IPS-11a (cell line): ENCODE data around the gene LAIR2.
"Not testable (repeated sequence)": the region's sequence is repeated elsewhere in the genome, so short reads cannot be mapped to it uniquely, and the experiment has no call there.

Experiments
- H3K4me3 ChIP-seq: one replicate; pipeline ENCODE4 v1.5.1; 2013; ENCODE audit warnings: low read depth, low read length, control low read depth

Gene LAIR2

DNA sequence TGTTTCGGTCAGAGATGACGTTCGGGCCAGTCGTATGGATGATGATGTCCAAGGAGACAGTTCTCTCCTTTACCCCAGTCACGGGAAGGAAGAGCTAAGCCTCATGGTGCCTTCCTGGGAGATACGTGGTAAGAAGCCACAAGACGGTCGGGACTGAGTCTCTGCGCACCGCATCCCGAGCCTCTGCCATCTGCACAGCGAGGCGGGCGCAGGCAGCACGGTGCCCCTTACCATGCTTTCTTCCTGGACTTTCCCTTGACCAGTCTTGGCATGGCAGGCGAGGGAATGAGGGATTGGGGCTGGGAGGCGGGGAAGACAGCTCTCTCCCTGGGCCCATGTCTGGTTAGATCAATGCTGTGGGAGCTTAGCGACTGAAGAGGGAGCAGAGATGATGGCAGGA, 10.1 kb upstream of the LAIR2 start:
- no peak overlapping the region for H3K4me3 ChIP-seq

DNA sequence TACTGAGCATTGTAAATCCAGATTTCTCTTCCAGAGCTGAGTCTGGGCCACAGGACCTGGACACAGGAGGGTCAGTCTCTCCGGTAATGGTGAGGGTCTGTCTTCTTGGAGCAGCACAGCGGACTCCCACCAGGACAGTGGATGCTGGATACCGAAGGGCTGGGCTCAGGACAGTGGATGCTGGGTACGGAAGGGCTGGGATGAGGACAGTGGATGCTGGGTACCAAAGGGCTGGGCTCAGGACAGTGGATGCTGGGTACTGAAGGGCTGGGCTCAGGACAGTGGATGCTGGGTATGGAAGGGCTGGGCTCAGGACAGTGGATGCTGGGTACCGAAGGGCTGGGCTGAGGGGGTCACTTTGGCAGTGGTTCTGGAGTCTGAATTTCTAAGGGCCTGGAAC, 9.6 kb upstream of the LAIR2 start:
- not testable (repeated sequence) for H3K4me3 ChIP-seq

DNA sequence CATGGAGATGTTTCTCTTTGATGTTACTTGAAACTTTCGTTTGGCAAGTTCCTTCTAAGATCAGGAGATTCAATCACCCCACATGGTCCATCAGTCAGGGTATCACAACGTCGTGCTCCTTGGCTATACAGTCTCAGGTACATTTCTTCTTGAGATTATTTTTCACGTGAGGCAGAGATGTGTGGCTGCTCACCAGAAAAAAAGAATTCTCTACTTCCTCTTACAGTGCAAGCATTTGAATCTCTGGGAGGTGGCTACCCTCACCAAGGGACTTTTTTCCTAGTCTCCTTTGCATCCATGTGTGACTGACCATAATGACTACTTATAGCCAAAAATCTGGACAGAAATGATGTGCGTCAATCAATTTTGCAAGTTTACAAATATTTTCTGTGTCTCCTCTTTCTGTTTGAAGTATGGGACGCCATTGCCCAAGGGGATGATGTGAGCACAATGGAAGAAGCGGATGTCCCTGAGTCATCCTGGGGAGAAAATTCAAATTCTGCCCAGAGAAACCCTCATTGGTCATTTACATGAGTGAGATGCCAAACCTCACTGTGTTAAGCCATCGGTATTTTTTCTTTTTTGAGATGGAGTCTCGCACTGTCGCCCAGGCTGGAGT, 8.6 kb upstream of the LAIR2 start:
- no peak overlapping the region for H3K4me3 ChIP-seq

DNA sequence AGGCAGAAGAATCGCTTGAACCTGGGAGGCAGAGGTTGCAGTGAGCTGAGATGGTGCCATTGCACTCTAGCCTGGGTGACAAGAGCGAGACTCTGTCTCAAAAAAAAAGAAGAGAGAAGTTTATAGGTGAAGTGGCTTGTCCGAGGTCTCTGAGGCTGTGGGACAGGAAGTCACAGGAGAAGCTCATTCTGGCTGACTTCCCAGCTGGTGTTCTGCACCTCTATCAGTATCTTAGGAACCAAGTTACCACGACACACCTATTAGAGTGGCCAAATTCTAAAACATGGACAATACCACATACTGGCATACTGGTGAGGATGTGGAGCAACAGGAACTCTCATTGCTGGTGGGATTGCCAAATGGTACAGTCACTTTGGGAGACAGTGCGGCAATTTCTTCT, 7.3 kb upstream of the LAIR2 start:
- not testable (repeated sequence) for H3K4me3 ChIP-seq

DNA sequence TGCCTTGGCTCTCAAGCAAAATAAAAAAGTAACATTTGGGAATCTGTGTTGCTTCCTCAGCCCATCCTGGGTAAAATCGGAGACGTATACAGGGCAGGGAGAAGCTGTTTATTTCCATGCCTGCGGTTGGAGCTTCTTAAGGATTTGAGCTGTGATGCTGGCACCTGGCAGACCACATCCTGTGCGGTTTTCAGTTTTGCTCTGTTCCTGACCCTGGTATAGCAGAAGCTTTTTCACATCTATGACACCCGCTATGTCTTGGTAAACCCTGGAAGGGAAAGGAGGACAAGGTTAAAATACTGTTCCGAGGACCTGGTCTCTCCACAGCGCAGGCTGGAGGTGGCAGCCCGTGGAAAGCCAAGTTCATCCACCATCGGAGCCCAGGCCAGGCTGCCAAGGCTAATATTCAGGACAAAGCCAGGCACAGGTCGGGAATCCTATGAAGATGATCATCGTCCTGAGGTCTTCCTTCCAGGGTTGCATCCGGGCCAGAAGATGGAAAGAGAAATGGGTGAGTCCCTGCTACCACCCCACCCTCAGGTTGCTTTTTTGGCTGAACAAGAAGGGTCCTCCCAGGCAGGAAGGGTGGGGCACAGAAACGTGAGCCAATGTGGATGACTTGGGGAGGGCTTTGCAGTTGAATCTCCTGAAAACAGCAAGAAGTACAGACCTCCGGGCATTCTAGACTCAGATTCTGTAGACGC, 4.7 kb upstream of the LAIR2 start:
- H3K4me3 ChIP-seq = not testable (repeated sequence)

DNA sequence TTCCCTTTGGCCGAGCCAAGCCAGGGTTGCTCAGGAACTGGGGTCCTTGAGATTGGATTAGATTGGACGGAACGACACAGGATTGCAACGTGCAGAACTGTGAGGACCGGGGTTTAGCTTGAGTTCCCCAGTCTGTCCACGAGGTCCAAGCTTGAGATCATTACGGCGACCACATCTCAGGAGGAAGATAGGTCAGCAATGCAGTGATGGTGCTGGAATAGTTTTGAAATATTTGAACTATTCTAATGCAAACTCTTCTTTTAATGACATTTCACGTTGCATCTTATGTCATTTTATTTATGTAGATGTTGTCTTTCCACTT, 4.2 kb upstream of the LAIR2 start:
- not testable (repeated sequence) for H3K4me3 ChIP-seq

DNA sequence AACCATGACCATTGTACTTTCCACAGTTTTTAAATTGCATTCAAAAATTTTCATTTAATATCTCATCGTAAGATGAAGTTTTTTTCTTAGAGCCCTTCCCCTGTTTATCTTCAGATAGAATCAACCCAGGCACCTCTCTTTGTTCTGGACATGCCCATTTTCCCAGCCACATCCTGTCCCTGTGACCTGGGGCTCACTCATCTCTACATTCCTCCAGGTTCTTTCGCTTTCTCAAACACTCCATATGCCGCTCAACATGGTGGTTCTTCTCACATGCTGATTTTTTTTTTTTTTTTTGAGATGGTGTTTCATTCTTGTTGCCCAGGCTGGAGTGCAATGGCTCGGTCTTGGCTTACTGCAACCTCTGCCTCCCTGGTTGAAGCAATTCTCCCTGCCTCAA, 2.9 kb downstream of the LAIR2 start:
- H3K4me3 ChIP-seq = not testable (repeated sequence)

DNA sequence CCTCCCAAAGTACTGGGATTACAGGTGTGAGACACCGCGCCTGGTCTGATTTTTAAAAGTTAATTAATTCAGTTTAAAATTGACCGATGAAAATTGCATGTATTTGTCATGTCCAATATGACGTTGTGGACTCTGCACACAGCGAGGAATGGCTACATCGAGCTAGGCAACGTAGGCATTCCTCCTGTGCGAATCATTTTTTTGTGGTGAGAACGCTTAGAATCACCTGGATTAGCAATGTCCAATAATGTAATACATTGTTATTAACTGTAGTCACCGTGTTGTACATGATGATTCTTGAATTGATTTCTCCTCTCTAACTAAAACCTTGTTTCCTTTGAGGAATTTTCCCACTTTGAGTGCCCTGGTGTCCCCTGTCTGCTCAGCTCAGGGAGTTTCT, 3.4 kb downstream of the LAIR2 start:
- H3K4me3 ChIP-seq = no peak overlapping the region

DNA sequence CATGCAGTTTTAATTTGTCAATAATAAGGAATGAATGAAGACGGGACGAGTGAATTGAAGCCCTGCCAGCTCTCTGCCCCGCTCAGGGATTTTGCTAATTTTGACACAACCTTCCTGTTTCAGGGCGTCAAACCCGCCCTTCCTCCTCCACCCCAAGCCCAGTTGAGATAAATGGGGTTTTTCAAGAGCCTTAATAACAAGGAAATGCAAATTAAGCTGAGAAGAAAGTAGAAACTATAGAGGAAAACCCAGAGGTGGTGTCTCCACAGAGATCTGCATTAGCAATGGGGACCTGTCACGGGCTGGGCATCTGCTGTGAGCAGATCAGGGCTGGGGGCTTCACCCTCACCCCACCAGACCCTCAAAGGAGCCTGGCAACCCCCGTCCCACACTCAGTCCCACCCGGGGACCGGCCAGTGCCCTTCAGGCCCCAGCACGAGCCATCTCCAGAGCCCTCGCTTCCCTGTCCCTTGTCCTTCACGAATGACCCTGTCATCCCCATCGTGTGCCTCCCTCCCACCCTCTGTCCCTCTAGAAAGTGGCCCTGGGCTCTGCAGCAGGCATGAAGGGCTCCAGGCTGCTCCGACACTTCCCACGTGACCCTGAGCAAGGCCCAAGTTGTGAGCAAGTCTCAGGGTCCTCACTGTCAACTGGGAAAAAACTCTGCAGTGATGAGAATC, 4.5 kb downstream of the LAIR2 start:
- H3K4me3 ChIP-seq = not testable (repeated sequence)

DNA sequence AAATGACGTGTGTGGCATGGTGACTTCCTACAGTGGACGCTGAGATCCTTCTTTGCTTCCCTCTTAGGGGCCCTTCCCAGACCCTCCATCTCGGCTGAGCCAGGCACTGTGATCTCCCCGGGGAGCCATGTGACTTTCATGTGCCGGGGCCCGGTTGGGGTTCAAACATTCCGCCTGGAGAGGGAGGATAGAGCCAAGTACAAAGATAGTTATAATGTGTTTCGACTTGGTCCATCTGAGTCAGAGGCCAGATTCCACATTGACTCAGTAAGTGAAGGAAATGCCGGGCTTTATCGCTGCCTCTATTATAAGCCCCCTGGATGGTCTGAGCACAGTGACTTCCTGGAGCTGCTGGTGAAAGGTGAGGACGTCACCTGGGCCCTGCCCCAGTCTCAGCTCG, 5.2 kb downstream of the LAIR2 start:
- no peak overlapping the region for H3K4me3 ChIP-seq

DNA sequence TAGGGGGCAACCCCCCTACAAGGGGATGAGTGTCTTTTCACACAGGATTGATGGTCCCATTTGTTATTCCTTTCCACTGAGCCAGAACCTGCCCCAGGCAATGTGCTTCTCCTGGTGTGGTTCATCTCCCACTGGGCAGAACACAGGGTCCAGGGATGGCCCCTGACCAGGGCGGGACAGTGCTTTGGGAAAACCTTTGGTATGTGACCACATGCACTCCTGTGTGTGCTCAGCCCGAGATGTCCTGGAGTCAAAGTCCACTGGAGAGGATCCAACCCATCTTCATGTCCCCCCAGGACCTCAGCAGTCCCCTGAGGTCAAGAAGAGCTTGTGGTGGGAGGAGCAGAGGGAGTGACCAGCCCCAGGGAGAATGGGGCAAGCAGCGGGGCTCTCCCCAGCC, 5.9 kb downstream of the LAIR2 start:
- not testable (repeated sequence) for H3K4me3 ChIP-seq

DNA sequence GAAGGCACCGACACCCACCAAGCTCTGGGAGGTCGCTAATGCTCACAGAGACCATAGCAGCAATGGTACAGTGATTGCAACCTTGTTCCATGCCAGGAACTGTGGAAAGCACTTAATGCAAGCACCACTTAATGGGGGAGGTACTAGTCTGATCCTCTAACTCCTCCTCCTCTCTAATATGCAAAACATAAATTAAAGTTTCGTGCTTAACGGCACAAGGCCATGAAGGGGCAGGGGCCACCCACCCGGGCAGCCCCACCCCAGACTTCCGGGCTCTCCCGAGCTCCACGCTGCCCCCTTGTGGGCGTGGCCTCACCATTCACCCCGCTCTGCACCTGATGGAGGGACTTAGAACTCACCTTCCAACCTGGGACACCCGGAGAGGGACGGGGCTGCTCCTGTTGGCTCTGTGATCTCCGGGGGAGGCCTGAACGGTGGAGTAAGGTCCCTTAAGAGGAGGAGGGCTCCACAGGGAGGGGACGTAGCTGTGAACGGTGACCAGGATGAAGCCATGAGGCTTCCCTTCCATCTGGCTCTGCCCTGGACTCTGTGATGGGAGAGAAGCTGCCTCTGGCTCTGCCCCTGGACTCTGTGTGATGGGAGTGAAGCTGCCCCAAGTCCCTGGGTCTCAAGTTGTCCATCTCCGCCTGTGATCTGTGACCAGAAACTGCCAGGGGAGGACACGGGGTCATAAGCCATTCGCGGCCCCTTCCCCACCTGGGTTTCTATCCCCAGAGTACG, 6.7 kb downstream of the LAIR2 start:
- not testable (repeated sequence) for H3K4me3 ChIP-seq

DNA sequence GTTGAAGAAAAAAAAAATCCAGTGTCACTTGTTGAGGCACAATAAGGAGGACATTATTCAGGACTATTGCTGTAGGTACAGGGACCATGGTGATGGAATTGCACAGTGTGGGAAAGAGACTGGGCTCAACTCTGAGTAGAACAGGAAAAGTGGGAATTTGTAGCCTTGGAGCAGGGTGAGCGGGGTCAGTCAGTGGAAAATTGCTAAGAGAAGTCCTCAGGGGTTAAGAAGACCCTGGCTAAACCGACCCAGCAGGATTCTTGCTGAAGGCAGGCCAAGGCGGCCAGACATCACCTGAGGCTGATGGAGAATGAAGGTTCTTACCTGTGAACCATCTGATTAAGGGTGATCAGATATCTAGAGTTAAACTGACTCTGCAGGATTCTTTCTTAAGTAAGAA, 12.5 kb downstream of the LAIR2 start:
- H3K4me3 ChIP-seq = no peak overlapping the region

DNA sequence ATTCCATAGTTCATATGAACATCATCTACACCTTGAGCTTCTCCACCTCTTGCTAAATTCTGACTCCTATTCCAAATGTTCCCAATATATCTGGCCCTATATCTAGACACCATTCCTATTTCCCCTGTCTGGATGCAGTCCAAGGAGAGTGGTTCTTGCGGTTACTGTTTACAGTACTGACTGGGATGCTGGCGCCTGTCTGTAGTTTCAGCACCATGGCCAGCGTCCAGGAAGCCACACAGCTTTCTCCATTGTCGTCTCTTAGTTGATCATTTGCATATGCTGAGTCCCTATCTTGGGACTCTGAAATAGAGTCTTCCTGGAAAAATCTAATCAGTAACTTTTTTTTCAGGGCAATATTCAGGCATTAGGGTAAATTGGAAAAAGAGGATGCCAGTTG, 14.9 kb downstream of the LAIR2 start:
- H3K4me3 ChIP-seq = no peak overlapping the region

DNA sequence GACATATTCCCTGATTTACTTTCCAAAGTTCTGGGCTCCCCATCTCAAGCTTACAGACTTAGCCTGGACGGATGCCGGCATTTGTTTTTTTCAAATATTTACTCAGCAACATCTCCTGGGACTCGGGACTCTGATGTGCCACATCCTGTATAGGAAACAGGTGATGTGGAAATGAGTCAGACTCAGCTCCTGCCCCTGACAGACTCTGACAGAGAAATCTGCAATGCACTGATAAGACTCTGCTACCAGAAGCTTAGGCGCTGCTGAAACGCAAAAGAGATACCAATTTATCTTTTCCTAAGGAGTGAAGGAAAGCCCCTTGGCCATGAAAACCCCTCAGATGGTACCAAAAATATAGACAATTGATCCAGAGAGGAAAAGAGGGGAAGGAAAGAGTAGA, 16.2 kb downstream of the LAIR2 start:
- H3K4me3 ChIP-seq = no peak overlapping the region

DNA sequence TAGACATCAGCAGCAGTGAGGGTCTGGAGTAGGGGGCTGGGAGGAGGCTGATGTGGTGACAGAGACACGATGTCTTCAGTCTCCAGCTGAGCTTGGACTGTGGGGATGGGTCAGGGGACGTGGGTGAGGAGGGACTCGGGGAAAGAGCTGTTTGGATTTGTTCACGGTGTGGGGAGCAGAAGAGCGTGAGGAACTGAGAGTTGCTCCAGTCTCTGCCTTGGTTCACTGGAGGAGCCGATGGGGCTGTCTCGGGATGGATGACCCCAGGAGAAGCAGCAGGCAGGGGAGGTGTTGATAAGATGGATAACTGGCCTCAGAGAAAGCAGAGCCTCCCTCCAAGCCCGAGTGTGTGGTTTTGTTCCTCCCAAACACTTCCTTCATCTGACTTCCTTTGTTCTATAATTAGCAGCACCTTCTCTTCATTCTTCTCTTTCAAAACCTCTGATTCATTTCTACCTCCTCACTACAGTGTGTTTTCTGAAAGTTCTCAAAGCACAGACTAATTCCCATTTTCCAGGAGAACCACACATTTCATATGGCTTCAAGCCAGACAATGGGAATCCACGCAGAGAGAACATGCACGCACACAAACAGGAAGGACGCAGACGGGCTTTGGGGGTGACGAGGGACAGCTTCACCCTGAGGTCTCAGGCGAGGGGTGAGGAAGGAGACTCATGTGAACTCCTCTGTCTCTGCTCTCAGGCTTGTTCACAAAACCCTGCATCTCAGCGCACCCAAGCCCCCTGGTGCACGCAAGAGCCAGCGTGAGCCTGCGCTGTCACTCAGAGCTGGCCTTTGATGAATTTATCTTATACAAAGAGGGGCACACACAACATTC, 18.6 kb downstream of the LAIR2 start:
- H3K4me3 ChIP-seq = no peak overlapping the region

DNA sequence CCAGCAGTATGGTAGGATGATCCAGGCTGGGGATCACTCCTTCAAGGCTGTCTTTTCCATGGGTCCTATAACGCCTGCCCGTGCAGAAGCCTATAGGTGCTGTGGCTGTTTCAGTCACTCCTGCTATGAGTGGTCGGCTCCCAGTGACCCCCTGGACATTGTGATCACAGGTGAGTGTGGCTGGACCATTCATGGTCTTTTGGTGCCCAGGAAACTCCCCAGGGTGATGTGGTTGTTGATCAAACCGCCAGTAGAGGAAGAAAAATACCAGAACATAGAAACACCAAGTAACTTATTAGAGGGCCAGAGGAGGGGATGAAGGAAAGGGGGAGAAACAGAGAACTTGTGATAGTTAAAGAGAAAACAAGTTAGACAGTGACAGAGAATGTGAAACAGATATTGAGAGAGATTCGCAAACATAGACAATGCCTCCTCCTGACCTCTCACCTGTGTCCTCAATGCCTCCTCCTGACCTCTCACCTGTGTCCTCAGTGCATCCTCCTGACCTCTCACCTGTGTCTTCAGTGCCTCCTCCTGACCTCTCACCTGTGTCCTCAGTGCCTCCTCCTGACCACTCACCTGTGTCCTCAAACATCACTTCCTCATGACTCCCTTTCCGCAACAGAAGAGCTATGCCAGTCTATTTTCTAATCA, 19.4 kb downstream of the LAIR2 start:
- H3K4me3 ChIP-seq = no peak overlapping the region

DNA sequence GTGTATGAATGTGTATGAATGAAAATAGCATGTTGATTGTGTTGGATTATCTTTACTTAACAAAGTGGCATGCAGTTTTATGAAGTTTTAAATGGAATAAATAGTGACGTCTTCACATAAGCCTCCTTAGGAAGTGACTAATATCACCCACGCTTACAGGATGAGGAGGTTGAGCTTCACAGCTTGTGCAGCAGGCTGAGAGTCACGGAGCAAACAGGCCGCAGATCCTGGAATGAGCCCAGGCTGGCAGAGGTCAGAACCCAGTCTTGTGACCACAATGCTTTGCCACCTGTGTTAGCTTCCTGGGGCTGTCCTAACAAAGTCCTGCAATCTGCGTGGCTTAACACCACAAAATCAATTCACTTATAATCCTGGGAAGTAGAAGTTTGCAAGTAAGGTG, 20.8 kb downstream of the LAIR2 start:
- no peak overlapping the region for H3K4me3 ChIP-seq

DNA sequence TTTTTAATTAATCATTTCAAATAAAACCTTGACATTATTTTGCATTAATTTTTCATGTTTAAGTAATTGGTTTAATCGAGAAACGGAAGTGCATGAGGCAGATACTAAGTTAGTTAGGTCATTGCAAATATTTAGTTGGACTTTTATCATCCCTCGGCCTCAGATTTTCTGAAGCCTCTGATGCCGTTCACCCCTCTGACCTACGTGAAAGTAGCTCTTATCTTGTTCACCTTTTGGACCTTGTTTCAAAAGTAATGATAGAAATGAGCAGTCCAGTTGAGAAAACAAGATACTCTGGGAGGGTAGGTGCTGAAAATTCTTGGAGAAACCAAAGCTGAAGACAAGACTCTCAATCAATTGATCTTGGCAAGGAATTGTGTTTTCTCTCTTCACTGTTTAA, 23.0 kb downstream of the LAIR2 start:
- H3K4me3 ChIP-seq = no peak overlapping the region

DNA sequence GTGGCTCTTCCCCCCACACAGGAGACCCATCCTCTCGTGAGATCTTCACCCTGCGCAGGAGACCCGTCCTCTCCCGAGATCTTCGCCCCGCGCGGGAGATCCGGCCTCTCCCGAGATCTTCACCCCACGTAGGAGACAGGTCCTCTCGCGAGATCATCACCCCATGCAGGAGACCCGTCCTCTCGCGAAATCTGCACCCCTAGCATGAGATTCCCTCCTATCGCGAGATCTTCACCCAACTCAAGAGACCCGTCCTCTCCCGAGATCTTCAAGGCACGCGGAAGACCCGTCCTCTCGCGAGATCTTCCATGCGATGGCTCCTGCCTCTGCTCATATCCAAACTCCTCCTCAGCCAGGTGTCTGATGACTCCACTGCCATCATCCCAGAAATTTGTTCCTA, 24.3 kb downstream of the LAIR2 start:
- H3K4me3 ChIP-seq = no peak overlapping the region

DNA sequence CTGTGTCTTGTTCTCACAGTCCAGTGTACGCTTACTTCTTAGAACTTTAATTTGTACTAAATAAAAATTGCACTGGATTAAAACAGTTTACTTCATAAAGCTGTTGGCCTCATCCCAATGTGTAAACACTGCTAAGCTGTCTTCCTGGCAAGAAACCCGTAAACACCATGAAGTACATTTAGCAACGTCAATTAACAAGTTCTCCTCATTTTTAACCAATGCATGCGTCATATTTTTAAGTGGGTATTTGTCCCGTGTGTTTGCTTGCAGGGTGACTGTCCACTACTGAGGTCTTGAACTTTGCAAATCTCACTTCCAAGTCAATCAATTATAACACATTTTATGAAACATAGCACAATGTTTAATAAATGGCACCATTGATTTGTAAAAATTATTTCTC, 28.2 kb downstream of the LAIR2 start:
- H3K4me3 ChIP-seq = no peak overlapping the region
